HG02885 (cell line): ENCODE results near the gene ERFL.
A peak's percentile ranks its signal among the peaks of the same experiment; 100 is the strongest.

Experiments
- ATAC-seq: cut with Tn5 transposase; IDR thresholded peaks from one replicate; pipeline ENCODE4 v1.9.1; 2021; ENCODE audit warnings: mild to moderate bottlenecking; ENCODE audit not compliant: unreplicated experiment, poor library complexity

Gene ERFL

DNA sequence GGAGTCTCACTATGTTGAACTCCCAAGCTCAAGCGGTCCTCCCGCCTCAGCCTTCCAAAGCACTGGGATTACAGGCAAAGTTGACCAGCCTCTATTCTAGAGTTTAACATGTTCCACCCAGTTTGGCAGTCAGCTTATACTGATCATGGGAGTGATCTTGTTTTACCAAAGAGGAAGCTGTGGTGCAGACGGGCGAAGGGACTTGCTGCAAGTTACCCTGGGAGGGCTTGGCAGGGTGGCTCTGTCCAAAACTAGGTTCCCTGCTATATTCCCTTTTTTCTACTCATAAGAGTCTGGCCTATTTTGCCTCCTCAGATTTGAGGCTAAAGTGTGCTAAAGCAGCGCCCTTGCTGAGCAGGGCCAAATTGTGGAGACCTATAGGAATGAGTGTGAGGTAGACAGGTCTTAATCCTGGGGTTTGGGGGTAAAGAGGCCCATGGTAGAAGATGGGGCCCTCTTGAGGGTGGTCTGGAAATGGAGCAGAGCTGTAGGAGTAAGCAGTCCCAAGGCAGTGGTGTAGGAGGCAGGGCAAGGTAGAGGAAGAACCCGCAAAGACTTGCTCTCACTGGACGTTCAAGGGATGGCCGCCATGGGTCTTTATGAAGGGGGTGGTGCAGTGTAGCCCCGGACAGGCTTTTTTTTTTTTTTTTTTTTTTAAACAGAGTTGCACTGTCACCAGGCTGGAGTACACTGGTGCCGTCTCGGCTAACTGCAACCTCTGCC is 64.9 kb downstream of the ERFL start:
- no peak for ATAC-seq

DNA sequence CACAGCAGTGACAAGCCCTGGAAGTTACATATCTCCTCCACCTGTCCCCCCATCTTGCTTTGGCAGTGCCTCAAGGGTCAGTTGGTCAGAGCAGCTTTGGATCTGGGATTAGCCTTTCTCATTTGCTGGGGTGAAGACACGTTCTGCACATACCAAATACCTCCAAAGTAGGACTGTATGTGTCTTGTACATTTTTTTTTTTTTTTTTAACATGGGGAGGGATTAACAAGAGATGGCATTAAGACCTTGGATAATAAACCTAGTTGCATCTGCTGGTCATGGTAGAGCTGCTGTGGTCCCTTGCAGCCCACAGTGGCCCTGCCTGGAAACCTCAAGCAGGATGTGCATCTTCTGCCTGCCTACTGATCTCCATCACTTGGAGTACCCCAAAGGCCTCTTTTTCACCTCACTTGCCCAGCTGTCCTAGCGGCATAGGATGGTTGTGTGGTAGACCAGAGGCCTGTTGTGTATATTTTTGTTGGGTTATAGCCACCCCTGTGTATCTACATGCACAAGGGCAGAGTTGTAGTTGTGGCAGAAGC is 65.7 kb downstream of the ERFL start:
- no peak for ATAC-seq

DNA sequence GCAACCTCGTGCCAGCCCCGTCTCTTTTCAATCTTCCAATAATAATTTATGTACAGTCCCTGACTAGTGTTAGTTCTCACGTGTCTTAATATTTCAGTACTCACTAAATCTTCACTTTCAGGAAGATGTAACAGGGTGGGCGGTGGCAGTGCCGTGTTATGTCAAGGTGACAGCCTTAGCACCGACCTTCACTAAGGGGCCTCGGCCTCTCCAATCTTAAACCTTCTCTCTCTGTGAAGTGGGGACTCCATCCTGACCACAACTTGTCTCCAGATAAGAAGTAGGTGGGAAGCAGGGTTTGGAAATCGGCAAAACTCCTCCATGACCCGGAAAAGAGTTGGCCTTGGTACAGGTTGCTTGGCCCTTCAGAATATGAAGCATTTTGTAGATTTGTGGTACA is 66.4 kb downstream of the ERFL start:
- no peak for ATAC-seq

DNA sequence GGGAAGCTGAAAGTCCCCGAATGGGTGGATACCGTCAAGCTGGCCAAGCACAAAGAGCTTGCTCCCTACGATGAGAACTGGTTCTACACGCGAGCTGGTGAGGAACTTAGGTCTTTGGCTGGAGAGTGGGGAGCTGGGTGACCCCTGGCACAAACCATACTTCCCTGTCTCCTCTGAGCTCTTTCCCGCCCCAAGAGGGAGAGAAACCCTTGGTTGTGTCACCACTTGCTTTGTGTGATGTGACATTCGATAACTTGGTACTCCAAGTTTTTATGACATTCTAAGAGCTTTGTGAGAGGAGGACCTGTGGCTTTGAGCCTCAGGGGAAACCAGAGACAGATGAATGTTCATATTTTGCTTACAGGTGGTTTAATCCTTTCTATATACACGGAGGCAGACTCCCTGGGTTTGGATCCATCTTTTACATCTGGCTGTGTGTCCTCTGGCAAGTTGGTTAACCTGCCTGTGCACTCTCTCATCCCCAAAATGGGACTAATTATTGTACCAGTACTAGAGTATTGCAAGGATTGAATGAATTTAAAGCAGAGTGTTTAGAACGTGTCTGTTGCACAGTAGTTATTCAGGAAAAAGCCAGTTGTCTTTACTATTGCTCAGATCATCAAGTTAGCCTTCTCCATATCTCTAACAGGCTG is 67.0 kb downstream of the ERFL start:
- no peak for ATAC-seq

DNA sequence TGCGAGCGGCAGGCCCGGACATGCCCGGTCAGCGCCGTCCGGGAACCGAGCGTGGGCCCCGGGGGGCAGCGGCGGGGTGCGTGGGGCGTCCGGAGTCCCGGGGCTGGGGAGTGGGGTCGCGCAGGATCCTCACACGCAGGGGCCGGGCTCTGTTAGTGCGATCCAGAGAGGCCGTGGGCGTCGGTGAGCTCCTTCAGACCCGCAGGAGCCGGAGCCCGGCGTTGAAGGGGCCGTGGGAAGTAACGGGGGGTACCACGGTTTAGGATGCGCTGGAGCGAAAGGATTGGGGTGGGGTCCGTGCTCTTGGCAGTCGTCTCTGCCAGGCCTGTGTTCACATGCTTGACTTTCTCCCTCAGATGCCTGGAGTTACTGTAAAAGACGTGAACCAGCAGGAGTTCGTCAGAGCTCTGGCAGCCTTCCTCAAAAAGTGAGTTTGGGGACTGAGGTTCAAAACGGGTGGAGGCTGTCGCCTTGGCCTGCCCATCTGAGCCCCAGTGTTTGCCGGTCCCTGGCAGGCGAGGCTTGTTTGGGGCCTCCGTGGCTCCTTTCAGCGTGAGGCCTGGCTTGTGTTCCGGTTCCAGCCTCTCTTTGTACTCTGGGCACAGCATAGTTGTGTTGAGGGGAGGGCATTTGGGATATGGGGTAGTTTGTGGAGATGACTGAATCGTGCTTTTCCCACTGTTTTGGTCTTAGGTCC is 67.7 kb downstream of the ERFL start:
- no peak for ATAC-seq

DNA sequence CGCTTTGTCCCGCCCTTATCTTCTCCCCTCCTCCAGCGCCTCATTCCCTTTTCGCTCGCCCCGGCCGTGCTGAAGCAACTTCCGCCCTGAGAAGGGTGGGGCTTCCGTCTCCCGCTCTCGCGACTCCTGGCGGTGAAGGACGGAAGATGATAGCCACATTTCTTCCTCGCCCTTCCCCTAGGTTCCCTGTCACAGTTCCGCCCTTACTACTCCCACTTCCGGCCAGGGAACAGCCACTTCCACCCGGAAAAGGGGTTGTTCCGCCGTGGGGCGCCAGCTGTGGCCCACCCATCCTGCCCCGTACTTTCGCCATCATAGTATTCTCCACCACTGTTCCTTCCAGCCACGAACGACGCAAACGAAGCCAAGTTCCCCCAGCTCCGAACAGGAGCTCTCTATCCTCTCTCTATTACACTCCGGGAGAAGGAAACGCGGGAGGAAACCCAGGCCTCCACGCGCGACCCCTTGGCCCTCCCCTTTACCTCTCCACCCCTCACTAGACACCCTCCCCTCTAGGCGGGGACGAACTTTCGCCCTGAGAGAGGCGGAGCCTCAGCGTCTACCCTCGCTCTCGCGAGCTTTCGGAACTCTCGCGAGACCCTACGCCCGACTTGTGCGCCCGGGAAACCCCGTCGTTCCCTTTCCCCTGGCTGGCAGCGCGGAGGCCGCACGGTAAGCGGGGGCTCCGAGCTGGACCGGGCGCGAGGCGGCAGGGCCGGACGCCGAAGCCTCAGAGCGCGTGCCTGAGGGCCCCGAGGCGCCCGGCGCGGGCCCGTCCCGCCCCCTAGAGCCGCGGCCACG is 68.4 kb downstream of the ERFL start, which contains the start of gene RPS19:
Gene RPS19, plus strand, starts transcription at position 638 of the 801 bp plus-strand sequence. CDS start 520 bp downstream, outside the sequence.
- peak; percentile 82 for ATAC-seq

DNA sequence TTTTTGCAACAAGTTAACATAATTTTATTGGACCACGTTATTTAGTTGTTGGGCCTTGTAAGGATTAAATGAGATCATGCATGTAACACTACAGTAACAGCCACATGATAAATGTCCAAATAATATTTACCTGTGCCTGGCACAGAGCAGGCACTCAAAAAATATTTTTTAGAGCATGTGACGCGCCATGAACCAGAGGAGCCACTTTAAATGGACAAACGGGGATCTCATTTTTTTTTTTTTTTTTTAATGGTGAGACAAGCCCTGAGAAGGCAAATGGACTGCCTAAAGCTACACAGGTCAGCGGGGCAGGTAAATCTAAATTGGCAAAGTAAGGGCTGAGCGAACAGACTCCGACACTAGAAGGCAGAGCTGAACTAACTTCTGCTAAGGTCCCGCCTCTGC is 69.0 kb downstream of the ERFL start:
- ATAC-seq: no peak
